Activated naive CD4-positive, alpha-beta T cell treated with anti-CD3 and anti-CD28 coated beads, Interleukin-2, amount 50 U/mL, for 72 hours (primary cell): ENCODE data around the gene PLIN5. TPM values are rescaled to one million over a fixed set of nuclear protein-coding genes. Genes with fewer than 3 reads are reported as not detected.

Experiments
- ATAC-seq, 2 donors: fragments of 150-1000 bp; cut with Tn5 transposase; 2 replicates each; pipeline ENCODE4 v1.10.0; 2021; ENCODE audit warnings: mild to moderate bottlenecking in 2 of 2, moderate library complexity in 2 of 2
- DNase-seq, 2 donors: peaks; one replicate each; pipeline ENCODE4 v3.0.0; 2021 to 2022; ENCODE audit warnings: low spot score in 2 of 2
- H3K27ac Mint-ChIP-seq, 2 donors: one replicate each; pipeline ENCODE4 v1.8.0; 2022; ENCODE audit warnings: mild to moderate bottlenecking in 2 of 2, mixed read lengths in 2 of 2
- H3K36me3 Mint-ChIP-seq, 2 donors: one replicate each; pipeline ENCODE4 v1.8.0; 2022; ENCODE audit warnings: mixed read lengths in 2 of 2
- H3K9me3 Mint-ChIP-seq, 2 donors: one replicate each; pipeline ENCODE4 v1.8.0; 2022; ENCODE audit warnings: mixed read lengths in 2 of 2
- total RNA-seq, 2 donors: library from RNA; stranded (reverse); gene quantifications; one replicate each; pipeline ENCODE4 v1.2.3, GENCODE V29; 2022

The PLIN5 gene
- total RNA-seq, 2 donors from 2014 or later, result 0.41 TPM; not detected in 1

GRCh38 chr19:4493929-4494690, 40.9 kb downstream of the PLIN5 start:
- no peak for ATAC-seq

GRCh38 chr19:4493104-4493928, 41.7 kb downstream of the PLIN5 start:
- DNase-seq (no peak), ATAC-seq (no peak)
- Mint-ChIP-seq H3K27ac (no peak overlapping the region), H3K9me3 (no peaks in the 10 kb centered on the region), H3K36me3 (no peaks in the 10 kb centered on the region)

More at GRCh38 chr19:4493929-4494690, 40.9 kb downstream of the PLIN5 start:
- H3K36me3 Mint-ChIP-seq, result no peaks in the 10 kb centered on the region
- DNase-seq, result no peak
- no peaks in the 10 kb centered on the region for H3K9me3 Mint-ChIP-seq
- H3K27ac Mint-ChIP-seq, result no peak overlapping the region

- Mint-ChIP-seq H3K36me3 (no peaks in the 10 kb centered on the region), H3K9me3 (no peaks in the 10 kb centered on the region), H3K27ac (no peak overlapping the region)
- ATAC-seq, result no peak
- no peak for DNase-seq
Measured at GRCh38 chr19:4492337-4493103, 42.5 kb downstream of the PLIN5 start.

- Mint-ChIP-seq H3K36me3 (no peaks in the 10 kb centered on the region), H3K9me3 (no peaks in the 10 kb centered on the region), H3K27ac (no peak overlapping the region)
- ATAC-seq (no peak), DNase-seq (no peak)
Measured at GRCh38 chr19:4491446-4491845, 43.6 kb downstream of the PLIN5 start.

- DNase-seq, result no peak
- ATAC-seq, result no peak
- Mint-ChIP-seq H3K27ac (no peak overlapping the region), H3K9me3 (no peaks in the 10 kb centered on the region), H3K36me3 (peaks cover 0 to 5% of the 10 kb centered on the region in 2 donors)
Measured at GRCh38 chr19:4488496-4488895, 46.5 kb downstream of the PLIN5 start.

- Mint-ChIP-seq H3K9me3 (no peaks in the 10 kb centered on the region), H3K36me3 (peaks cover 0 to 5% of the 10 kb centered on the region in 2 donors), H3K27ac (peak overlapping the region in 1 of 2 donors; percentile 27)
- ATAC-seq (no peak), DNase-seq (no peak)
Measured at GRCh38 chr19:4487572-4487971, 47.5 kb downstream of the PLIN5 start.

GRCh38 chr19:4483385-4483784, 51.6 kb downstream of the PLIN5 start:
- H3K9me3 Mint-ChIP-seq, result no peaks in the 10 kb centered on the region
- ATAC-seq (no peak), DNase-seq (no peak)
- peaks cover 0 to 5% of the 10 kb centered on the region in 2 donors for H3K36me3 Mint-ChIP-seq
- peak overlapping the region in 1 of 2 donors; percentile 25 for H3K27ac Mint-ChIP-seq

- Mint-ChIP-seq H3K9me3 (no peaks in the 10 kb centered on the region), H3K36me3 (peaks cover 0 to 5% of the 10 kb centered on the region in 2 donors), H3K27ac (peak overlapping the region in 1 of 2 donors; percentile 14)
- no peak for ATAC-seq
- no peak for DNase-seq
Measured at GRCh38 chr19:4482721-4483364, 52.2 kb downstream of the PLIN5 start.

- no peak for DNase-seq
- Mint-ChIP-seq H3K36me3 (no peaks in the 10 kb centered on the region), H3K9me3 (no peaks in the 10 kb centered on the region), H3K27ac (peak overlapping the region in 1 of 2 donors; percentile 85)
- ATAC-seq, result no peak
Measured at GRCh38 chr19:4477034-4477801, 57.8 kb downstream of the PLIN5 start.

GRCh38 chr19:4474514-4475022, 60.5 kb downstream of the PLIN5 start:
- DNase-seq (peak in 1 of 2 donors; percentile 48), ATAC-seq (no peak)
- peak overlapping the region; percentile 60 to 90 for H3K27ac Mint-ChIP-seq
- no peaks in the 10 kb centered on the region for H3K9me3 Mint-ChIP-seq
- no peaks in the 10 kb centered on the region for H3K36me3 Mint-ChIP-seq

- Mint-ChIP-seq H3K9me3 (no peaks in the 10 kb centered on the region), H3K36me3 (no peaks in the 10 kb centered on the region), H3K27ac (peak overlapping the region; percentile 60 to 90)
- ATAC-seq (no peak), DNase-seq (no peak)
Measured at GRCh38 chr19:4473763-4474513, 61.1 kb downstream of the PLIN5 start.

- no peak for DNase-seq
- Mint-ChIP-seq H3K36me3 (no peaks in the 10 kb centered on the region), H3K27ac (peak overlapping the region; percentile 81 to 90), H3K9me3 (no peaks in the 10 kb centered on the region)
- ATAC-seq, result no peak
Measured at GRCh38 chr19:4473011-4473762, 61.8 kb downstream of the PLIN5 start.
